Naive B cell (primary cell): ENCODE measurements around the gene CKB. TPM values are rescaled to one million over a fixed set of nuclear protein-coding genes. Genes with fewer than 3 reads are reported as not detected.

Experiments used
- ATAC-seq, 2 donors: fragments of 150-1000 bp; cut with Tn5 transposase; 2 replicates each; pipeline ENCODE4 v1.10.0; 2021; ENCODE audit warnings: low read depth in 2 of 2, mild to moderate bottlenecking in 2 of 2, moderate library complexity in 2 of 2
- DNase-seq: peaks from one replicate; pipeline ENCODE4 v3.0.0; 2022
- H3K27ac Mint-ChIP-seq, 6 donors: one replicate each; pipeline ENCODE4 v1.8.0; 2020 to 2022; ENCODE audit warnings: mild to moderate bottlenecking in 6 of 6, mixed read lengths in 6 of 6, moderate library complexity in 5 of 6, inconsistent platforms in 2 of 6
- H3K27me3 Mint-ChIP-seq, 3 donors: one replicate each; pipeline ENCODE4 v1.8.0; 2021 to 2022; ENCODE audit warnings: mixed read lengths in 3 of 3, mild to moderate bottlenecking in 1 of 3
- H3K36me3 Mint-ChIP-seq, 2 donors: one replicate each; pipeline ENCODE4 v1.8.0; 2020 to 2022; ENCODE audit warnings: mixed read lengths in 2 of 2, inconsistent platforms in 1 of 2, mild to moderate bottlenecking in 1 of 2
- H3K4me1 Mint-ChIP-seq, 3 donors: one replicate each; pipeline ENCODE4 v1.8.0; 2020 to 2022; ENCODE audit warnings: mixed read lengths in 3 of 3, inconsistent platforms in 1 of 3, mild to moderate bottlenecking in 1 of 3, moderate library complexity in 1 of 3
- H3K4me3 Mint-ChIP-seq, 8 donors: one replicate each; pipeline ENCODE4 v1.8.0; 2020 to 2022; ENCODE audit warnings: mild to moderate bottlenecking in 8 of 8, mixed read lengths in 8 of 8, moderate library complexity in 8 of 8, inconsistent platforms in 2 of 8
- H3K9me3 Mint-ChIP-seq, 7 donors: one replicate each; pipeline ENCODE4 v1.8.0; 2020 to 2022; ENCODE audit warnings: mixed read lengths in 7 of 7, mild to moderate bottlenecking in 5 of 7, inconsistent platforms in 2 of 7, moderate library complexity in 1 of 7
- polyA plus RNA-seq, 6 donors: library from polyadenylated mRNA; unstranded; fragments of 300-500 nt; fragmentation: Illumina TruSeq; gene quantifications; one replicate each; pipeline ENCODE4 v1.2.3, GENCODE V29; 2021; ENCODE audit warnings: low read depth in 6 of 6

Gene CKB
- polyA plus RNA-seq, 6 donors from 2014 or later, result 0.80 to 1.00 TPM; not detected in 4

GRCh38 chr14:103501921-103502669, 20.5 kb downstream of the CKB start:
- H3K36me3 Mint-ChIP-seq, result peaks cover 17 to 29% of the 10 kb centered on the region in 2 donors
- peaks cover 11 to 18% (median 17%) of the 10 kb centered on the region in 3 donors for H3K4me1 Mint-ChIP-seq
- H3K4me3 Mint-ChIP-seq, result no peak overlapping the region
- H3K27me3 Mint-ChIP-seq, result no peaks in the 10 kb centered on the region
- ATAC-seq (no peak), DNase-seq (no peak)
- H3K27ac Mint-ChIP-seq, result peak overlapping the region in 1 of 6 donors; percentile 61
- H3K9me3 Mint-ChIP-seq, result no peaks in the 10 kb centered on the region

- Mint-ChIP-seq H3K27me3 (no peaks in the 10 kb centered on the region), H3K36me3 (peaks cover 17 to 29% of the 10 kb centered on the region in 2 donors), H3K27ac (peak overlapping the region in 4 of 6 donors; percentile 58 to 66 (median 60)), H3K4me1 (peaks cover 11 to 18% (median 17%) of the 10 kb centered on the region in 3 donors), H3K9me3 (no peaks in the 10 kb centered on the region), H3K4me3 (peak overlapping the region in 2 of 8 donors; percentile 29 to 44)
- DNase-seq, result no peak
- ATAC-seq, result no peak
Observed at GRCh38 chr14:103501041-103501870, 21.4 kb downstream of the CKB start.

GRCh38 chr14:103500148-103500990, 22.3 kb downstream of the CKB start:
- Mint-ChIP-seq H3K4me1 (peaks cover 9 to 18% (median 16%) of the 10 kb centered on the region in 3 donors), H3K9me3 (no peaks in the 10 kb centered on the region), H3K4me3 (no peak overlapping the region), H3K27ac (peak overlapping the region in 2 of 6 donors; percentile 13 to 72), H3K36me3 (peaks cover 17 to 26% of the 10 kb centered on the region in 2 donors), H3K27me3 (no peaks in the 10 kb centered on the region)
- DNase-seq (peak; percentile 65), ATAC-seq (peak; percentile 85 to 94)

GRCh38 chr14:103499709-103500108, 22.9 kb downstream of the CKB start:
- Mint-ChIP-seq H3K36me3 (peaks cover 17 to 19% of the 10 kb centered on the region in 2 donors), H3K4me1 (peaks cover 6 to 18% (median 12%) of the 10 kb centered on the region in 3 donors), H3K4me3 (no peak overlapping the region), H3K27ac (peak overlapping the region in 2 of 6 donors; percentile 13 to 73), H3K27me3 (no peaks in the 10 kb centered on the region), H3K9me3 (no peaks in the 10 kb centered on the region)
- DNase-seq (no peak), ATAC-seq (no peak)

- no peaks in the 10 kb centered on the region for H3K9me3 Mint-ChIP-seq
- H3K4me1 Mint-ChIP-seq, result peaks cover 6 to 18% (median 12%) of the 10 kb centered on the region in 3 donors
- no peaks in the 10 kb centered on the region for H3K27me3 Mint-ChIP-seq
- H3K36me3 Mint-ChIP-seq, result peaks cover 0 to 7% of the 10 kb centered on the region in 2 donors
- no peak overlapping the region for H3K4me3 Mint-ChIP-seq
- H3K27ac Mint-ChIP-seq, result no peak overlapping the region
- DNase-seq (no peak), ATAC-seq (no peak)
Observed at GRCh38 chr14:103496776-103497175, 25.9 kb downstream of the CKB start.

GRCh38 chr14:103495854-103496253, 26.8 kb downstream of the CKB start:
- Mint-ChIP-seq H3K27ac (no peak overlapping the region), H3K27me3 (no peaks in the 10 kb centered on the region), H3K4me3 (no peak overlapping the region), H3K36me3 (peaks cover 0 to 8% of the 10 kb centered on the region in 2 donors), H3K4me1 (peaks cover 6 to 10% (median 8%) of the 10 kb centered on the region in 3 donors), H3K9me3 (no peaks in the 10 kb centered on the region)
- no peak for DNase-seq
- ATAC-seq, result no peak

- Mint-ChIP-seq H3K36me3 (peaks cover 10 to 17% of the 10 kb centered on the region in 2 donors), H3K27me3 (no peaks in the 10 kb centered on the region), H3K9me3 (no peaks in the 10 kb centered on the region), H3K4me1 (peaks cover 0 to 4% (median 2%) of the 10 kb centered on the region in 3 donors), H3K27ac (peak overlapping the region in 1 of 6 donors; percentile 1), H3K4me3 (no peak overlapping the region)
- DNase-seq (no peak), ATAC-seq (no peak)
Observed at GRCh38 chr14:103492156-103492925, 30.3 kb downstream of the CKB start.

- peak overlapping the region in 3 of 6 donors; percentile 1 to 48 (median 17) for H3K27ac Mint-ChIP-seq
- H3K27me3 Mint-ChIP-seq, result no peaks in the 10 kb centered on the region
- peaks cover 0 to 4% (median 2%) of the 10 kb centered on the region in 3 donors for H3K4me1 Mint-ChIP-seq
- no peak overlapping the region for H3K4me3 Mint-ChIP-seq
- H3K36me3 Mint-ChIP-seq, result peaks cover 10 to 17% of the 10 kb centered on the region in 2 donors
- no peaks in the 10 kb centered on the region for H3K9me3 Mint-ChIP-seq
- ATAC-seq, result no peak
- no peak for DNase-seq
Observed at GRCh38 chr14:103491691-103492090, 30.9 kb downstream of the CKB start.

- DNase-seq, result no peak
- peaks cover 10 to 17% of the 10 kb centered on the region in 2 donors for H3K36me3 Mint-ChIP-seq
- no peaks in the 10 kb centered on the region for H3K9me3 Mint-ChIP-seq
- H3K27ac Mint-ChIP-seq, result peak overlapping the region in 1 of 6 donors; percentile 66
- no peaks in the 10 kb centered on the region for H3K27me3 Mint-ChIP-seq
- ATAC-seq, result no peak
- peaks cover 0 to 4% (median 2%) of the 10 kb centered on the region in 3 donors for H3K4me1 Mint-ChIP-seq
- no peak overlapping the region for H3K4me3 Mint-ChIP-seq
Observed at GRCh38 chr14:103489621-103490020, 33.0 kb downstream of the CKB start.

GRCh38 chr14:103488960-103489359, 33.7 kb downstream of the CKB start:
- DNase-seq (no peak), ATAC-seq (no peak)
- H3K27ac Mint-ChIP-seq, result peak overlapping the region in 1 of 6 donors; percentile 66
- no peaks in the 10 kb centered on the region for H3K27me3 Mint-ChIP-seq
- peaks cover 10 to 17% of the 10 kb centered on the region in 2 donors for H3K36me3 Mint-ChIP-seq
- H3K4me1 Mint-ChIP-seq, result peaks cover 0 to 4% (median 2%) of the 10 kb centered on the region in 3 donors
- no peaks in the 10 kb centered on the region for H3K9me3 Mint-ChIP-seq
- H3K4me3 Mint-ChIP-seq, result no peak overlapping the region

GRCh38 chr14:103488071-103488470, 34.6 kb downstream of the CKB start:
- H3K27me3 Mint-ChIP-seq, result no peaks in the 10 kb centered on the region

GRCh38 chr14:103485504-103485903, 37.1 kb downstream of the CKB start:
- Mint-ChIP-seq H3K4me1 (peaks cover 12 to 16% (median 15%) of the 10 kb centered on the region in 3 donors), H3K27ac (no peak overlapping the region), H3K36me3 (peaks cover 15 to 23% of the 10 kb centered on the region in 2 donors)

More at GRCh38 chr14:103488071-103488470, 34.6 kb downstream of the CKB start:
- H3K36me3 Mint-ChIP-seq, result peaks cover 10 to 17% of the 10 kb centered on the region in 2 donors
- no peak overlapping the region for H3K4me3 Mint-ChIP-seq
- no peaks in the 10 kb centered on the region for H3K9me3 Mint-ChIP-seq
- H3K4me1 Mint-ChIP-seq, result peaks cover 0 to 4% (median 2%) of the 10 kb centered on the region in 3 donors
- no peak overlapping the region for H3K27ac Mint-ChIP-seq
- DNase-seq (no peak), ATAC-seq (no peak)

More at GRCh38 chr14:103485504-103485903, 37.1 kb downstream of the CKB start:
- DNase-seq (no peak), ATAC-seq (no peak)
- H3K4me3 Mint-ChIP-seq, result no peak overlapping the region
- no peaks in the 10 kb centered on the region for H3K9me3 Mint-ChIP-seq
- H3K27me3 Mint-ChIP-seq, result no peaks in the 10 kb centered on the region
